Astrocyte of the spinal cord (primary cell): ENCODE data around the gene TVP23A.
A peak's percentile ranks its signal among the peaks of the same experiment; 100 is the strongest.
"Not testable (repeated sequence)": the region's sequence is repeated elsewhere in the genome, so short reads cannot be mapped to it uniquely, and the experiment has no call there.

ENCODE experiments used
- DNase-seq: peaks from one replicate; pipeline ENCODE4 v3.0.0; 2011; ENCODE audit warnings: low read depth, low spot score
- H3K4me3 ChIP-seq: 2 replicates; pipeline ENCODE4 v1.5.1; 2011; ENCODE audit warnings: low read depth, mild to moderate bottlenecking, low read length, moderate library complexity
- in situ Hi-C: cut with HindIII; loops from 2 replicates; pipeline ENCODE4 v1.10.0; 2017; ENCODE audit warnings: low sequenced_read_pairs
- TF ChIP-seq, protein P1 (sequence below): IDR thresholded peaks from 2 replicates; pipeline ENCODE4 v1.5.1; 2012; ENCODE audit warnings: low read depth, mild to moderate bottlenecking, low read length, inconsistent platforms

TVP23A gene

DNA sequence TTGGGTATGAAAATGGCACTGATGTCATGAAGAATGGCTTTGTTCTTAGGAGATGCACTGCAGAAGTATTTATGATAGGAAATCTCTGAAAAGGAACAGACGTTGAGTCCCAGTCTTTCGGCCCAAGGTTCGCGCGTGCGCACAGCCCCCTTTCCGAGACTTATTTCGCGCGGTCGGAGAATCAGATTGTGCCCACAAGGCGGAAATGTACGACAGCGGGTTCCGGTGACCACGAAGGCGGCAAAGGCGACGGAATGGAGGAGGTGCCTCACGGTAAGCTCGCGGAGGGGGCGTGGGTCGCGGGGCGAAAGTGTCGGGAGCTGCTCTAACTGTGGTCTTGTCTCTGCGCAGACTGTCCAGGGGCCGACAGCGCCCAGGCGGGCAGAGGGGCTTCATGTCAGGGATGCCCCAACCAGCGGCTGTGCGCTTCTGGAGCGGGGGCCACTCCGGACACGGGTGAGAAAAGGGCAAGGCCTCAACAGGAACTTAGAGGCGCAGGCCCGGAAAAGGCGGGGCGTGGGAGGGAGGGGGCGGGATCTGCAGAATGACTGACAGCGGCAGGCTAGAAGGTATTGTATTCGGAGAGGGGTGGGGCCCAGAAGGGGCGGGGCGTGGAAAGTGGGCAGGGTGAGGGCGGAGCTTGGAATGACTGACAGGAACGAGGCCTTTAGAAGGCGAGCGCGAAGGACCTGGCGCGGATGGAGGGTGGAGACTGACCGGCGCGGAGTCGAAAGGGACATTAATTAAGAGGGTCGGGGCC lies 74.8 kb downstream of the TVP23A start, which contains the start of gene NUBP1:
Gene NUBP1, plus strand, starts transcription at position 233 of the 760 bp plus-strand sequence. Its CDS starts 22 bp downstream, at position 255.
- peak; percentile 100 for DNase-seq
- in situ Hi-C loops: no loop called here
- peak within 1 kb of the TSS; percentile 69 for H3K4me3 ChIP-seq
- TF ChIP-seq, protein P1, sequence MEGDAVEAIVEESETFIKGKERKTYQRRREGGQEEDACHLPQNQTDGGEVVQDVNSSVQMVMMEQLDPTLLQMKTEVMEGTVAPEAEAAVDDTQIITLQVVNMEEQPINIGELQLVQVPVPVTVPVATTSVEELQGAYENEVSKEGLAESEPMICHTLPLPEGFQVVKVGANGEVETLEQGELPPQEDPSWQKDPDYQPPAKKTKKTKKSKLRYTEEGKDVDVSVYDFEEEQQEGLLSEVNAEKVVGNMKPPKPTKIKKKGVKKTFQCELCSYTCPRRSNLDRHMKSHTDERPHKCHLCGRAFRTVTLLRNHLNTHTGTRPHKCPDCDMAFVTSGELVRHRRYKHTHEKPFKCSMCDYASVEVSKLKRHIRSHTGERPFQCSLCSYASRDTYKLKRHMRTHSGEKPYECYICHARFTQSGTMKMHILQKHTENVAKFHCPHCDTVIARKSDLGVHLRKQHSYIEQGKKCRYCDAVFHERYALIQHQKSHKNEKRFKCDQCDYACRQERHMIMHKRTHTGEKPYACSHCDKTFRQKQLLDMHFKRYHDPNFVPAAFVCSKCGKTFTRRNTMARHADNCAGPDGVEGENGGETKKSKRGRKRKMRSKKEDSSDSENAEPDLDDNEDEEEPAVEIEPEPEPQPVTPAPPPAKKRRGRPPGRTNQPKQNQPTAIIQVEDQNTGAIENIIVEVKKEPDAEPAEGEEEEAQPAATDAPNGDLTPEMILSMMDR: no peak

DNA sequence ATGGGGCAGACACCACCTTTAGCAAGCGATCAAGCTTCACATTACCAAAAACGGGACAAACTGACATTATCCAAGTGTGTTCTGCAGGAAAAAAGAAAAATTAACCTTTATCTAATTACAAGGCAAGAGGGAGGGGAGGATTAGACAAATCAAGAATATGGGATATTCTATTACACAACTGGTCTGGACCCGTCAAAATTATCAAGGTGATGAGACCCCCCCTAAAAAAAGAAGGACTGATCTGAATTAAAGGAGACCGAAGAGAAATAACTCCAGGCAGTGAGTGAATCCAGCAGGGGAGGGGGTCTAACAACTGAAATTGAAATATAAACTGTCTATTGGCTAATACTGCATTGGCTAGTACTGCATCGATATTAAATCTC lies 75.4 kb downstream of the TVP23A start:
- no peak for DNase-seq
- peak overlapping the region; percentile 69 for H3K4me3 ChIP-seq
- TF ChIP-seq, protein P1: no peak
- in situ Hi-C loops: no loop called here

DNA sequence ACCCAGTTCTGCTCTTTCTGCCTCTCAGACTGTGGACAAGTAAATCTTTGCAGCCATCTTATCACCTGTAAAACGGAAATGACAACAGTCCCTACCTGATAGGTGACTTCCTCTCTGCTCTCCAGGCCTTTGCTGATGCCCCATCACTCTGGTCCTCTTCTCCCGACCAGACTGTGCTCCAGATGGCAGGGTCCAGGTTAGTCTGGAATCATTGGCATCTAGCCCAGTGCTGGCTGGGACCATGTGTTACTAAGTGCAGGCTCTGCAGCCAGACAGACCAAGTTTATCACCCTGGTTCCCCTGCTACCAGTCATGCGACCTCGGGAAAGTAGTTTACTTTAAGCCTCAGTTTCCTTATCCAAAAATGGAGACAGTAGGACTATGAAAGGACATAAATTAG lies 76.8 kb downstream of the TVP23A start:
- in situ Hi-C loops: no loop called here
- no peak for DNase-seq
- no peak overlapping the region for H3K4me3 ChIP-seq
- TF ChIP-seq, protein P1: no peak

DNA sequence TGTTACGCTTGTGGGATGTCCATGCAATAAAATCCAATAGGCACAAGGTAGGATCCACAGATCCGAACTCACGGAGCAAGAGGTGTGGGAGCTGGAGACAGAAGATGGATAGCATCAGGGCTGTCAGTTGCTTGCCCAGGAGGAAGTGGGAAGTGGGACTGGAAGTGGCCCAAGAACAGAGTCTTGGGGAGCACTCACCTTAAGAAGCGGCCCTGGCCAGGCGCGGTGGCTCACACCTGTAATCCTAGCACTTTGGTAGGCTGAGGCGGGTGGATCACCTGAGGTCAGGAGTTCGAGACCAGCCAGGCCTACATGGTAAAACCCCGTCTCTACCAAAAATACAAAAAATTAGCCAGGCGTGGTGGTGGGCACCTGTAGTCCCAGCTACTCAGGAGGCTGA lies 77.3 kb downstream of the TVP23A start:
- H3K4me3 ChIP-seq, in situ Hi-C loops, DNase-seq: not testable (repeated sequence)

DNA sequence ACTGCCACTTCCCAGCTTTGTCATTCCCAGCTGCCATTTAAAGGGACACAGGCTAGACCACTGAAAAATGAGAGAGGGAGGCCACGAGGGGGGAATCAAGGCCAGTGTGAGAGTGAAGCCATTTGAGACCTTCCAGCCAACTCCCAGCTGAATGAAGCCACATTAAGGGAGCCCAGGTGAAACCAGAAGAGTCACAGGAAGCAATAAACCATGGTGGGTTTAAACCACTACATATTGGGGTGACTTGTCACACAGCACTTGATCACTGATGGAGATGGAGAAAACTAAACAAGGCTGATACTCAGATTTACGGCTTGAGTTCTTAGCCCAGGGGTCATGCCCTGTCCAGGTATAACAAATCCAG lies 77.8 kb downstream of the TVP23A start:
- TF ChIP-seq, protein P1: no peak
- no peak for DNase-seq
- in situ Hi-C loops: no loop called here
- no peak overlapping the region for H3K4me3 ChIP-seq

DNA sequence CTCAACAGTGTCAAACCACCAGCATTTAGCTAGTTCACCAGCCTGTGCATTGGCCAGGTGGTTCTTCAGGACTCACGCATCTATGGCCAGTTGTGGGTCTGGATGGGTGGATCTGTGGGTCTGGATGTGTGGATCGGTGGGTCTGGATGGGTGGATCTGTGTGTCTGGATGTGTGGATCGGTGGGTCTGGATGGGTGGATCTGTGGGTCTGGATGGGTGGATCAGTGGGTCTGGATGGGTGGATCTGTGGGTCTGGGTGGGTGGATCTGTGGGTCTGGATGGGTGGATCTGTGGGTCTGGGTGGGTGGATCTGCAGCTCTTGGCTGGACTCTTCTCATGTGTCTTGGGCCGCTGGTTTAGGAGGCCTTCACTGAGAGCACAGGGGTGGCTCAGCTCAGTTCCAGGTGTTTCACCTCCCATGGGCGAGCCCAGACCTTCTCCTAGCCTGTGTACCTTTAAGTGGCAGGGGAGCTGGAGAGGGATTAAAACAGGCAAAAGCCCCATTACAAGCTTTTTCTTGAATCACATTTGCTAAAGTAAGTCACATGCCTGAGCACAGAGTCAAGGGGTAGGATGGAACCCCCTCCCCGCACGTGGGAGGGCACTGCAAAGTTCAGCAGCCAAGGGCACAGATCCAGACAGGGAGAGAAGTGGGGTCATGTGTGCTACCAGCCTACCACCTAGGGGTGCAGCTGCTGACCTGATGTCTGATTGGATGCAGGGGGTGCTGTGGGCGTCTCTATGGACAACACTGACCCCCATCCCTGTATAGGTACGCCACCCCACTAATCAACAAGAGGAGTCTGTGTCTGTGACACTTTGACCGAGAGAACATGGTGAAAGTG lies 78.4 kb downstream of the TVP23A start:
- DNase-seq: no peak
- H3K4me3 ChIP-seq: no peak overlapping the region
- in situ Hi-C loops: no loop called here
- TF ChIP-seq, protein P1: no peak
